ENCODE data around the gene KHSRP. TPM values are rescaled to one million over a fixed set of nuclear protein-coding genes. Genes with fewer than 3 reads are reported as not detected.

Gene KHSRP
- total RNA-seq, 2 experiments from 2014 or later, result 345 to 354 TPM

DNA sequence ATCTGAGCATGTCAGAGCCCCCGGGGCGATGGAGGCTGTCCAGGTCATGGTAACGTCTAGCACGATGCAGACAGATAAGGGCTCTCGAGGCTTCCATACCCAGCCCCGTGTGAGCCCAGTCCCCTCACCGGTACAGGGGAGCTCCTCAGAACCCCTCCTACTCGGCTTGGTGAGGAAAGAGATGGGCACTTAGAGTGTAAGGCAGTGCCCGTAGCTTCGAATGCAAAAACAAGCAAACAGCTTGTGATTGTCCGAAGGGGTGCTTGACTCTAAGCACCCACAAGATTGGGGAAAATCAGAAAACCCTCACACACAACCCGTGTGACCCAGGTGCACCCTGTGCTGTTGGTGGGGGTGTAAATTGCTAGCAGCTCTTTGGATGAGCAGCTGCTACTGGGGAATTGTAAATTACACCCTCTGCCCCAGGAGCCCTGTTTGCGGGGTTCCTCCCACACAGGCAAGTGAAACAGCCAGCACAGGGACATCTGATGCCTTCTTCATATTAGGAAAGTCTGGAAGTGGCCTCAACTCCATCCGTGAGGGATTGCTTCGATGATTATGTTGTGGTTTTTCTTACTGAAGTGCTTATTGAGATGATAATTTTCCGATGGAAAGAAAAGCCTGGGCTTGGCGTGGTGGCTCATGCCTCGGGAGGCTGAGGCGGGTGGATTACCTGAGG lies 48.0 kb downstream of the KHSRP start:
- H3K4me3 Mint-ChIP-seq, result no peak overlapping the region
- H3K27me3 Mint-ChIP-seq (ENCODE audit: low read depth), result no peaks in the 10 kb centered on the region
- no peak overlapping the region for H3K27ac Mint-ChIP-seq
- H3K4me1 Mint-ChIP-seq (ENCODE audit: low read depth), result peaks cover 20% of the 10 kb centered on the region
- no peak for ATAC-seq
- DNase-seq, result no peak
- H3K9me3 Mint-ChIP-seq (ENCODE audit: insufficient read depth), result no peaks in the 10 kb centered on the region
- H3K36me3 Mint-ChIP-seq (ENCODE audit: low read depth), result peaks cover 24% of the 10 kb centered on the region
- ChIA-PET CTCF (interaction anchor here (0.8 to 1.4 kb wide), 2 partner anchors 11 to 48 kb away, joined by 3 to 4 read pairs; partner anchors contain the start of gene KHSRP), POLR2A (interaction anchor here (0.7 to 0.9 kb wide), 2 partner anchors 104 to 415 kb away, joined by 3 to 5 read pairs; no protein-coding TSS in a partner anchor)

DNA sequence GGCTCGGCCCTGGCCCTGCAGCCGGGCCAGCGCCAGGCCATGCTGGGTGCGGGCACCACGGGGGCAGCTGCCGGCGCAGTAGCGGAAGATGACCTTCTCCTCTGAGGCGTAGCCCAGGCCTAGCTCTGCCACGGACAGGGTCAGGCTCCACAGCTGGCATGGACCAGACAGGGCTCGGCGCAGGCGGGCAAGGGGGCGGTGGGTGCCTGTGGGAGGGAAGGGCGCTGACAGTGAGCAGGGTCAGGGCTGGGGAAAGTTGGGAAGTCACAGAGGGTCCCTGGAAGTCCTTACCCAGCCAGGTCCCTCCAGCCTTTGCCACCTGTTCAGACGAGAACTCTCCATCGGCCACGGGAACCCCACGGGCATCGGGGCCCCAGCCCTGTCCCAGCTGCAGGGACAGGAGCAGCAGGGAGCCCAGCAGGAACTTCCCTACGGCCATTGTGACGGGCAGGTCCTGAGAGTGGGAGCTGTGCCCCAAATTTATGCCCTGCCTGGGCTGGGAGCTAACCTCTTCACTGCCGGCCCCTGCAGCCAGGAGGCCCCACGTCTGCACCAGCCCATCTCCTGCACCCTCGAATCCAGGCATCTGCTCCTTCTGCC lies 49.1 kb downstream of the KHSRP start, which contains the start of gene PSPN:
PSPN (minus strand) TSS at position 523 of the 600 bp plus-strand sequence; CDS start at position 439, 84 bp downstream.
- ATAC-seq (no peak), DNase-seq (no peak)
- Mint-ChIP-seq H3K4me1 (ENCODE audit: low read depth) (peaks cover 20% of the 10 kb centered on the region), H3K27me3 (ENCODE audit: low read depth) (no peaks in the 10 kb centered on the region), H3K27ac (no peak within 1 kb of the TSS), H3K36me3 (ENCODE audit: low read depth) (peaks cover 14% of the 10 kb centered on the region), H3K9me3 (ENCODE audit: insufficient read depth) (no peaks in the 10 kb centered on the region), H3K4me3 (no peak within 1 kb of the TSS)
- ChIA-PET POLR2A (interaction anchor here (1.1 to 1.3 kb wide), 2 partner anchors 12 to 49 kb away, joined by 4 read pairs; partner anchors contain the start of gene KHSRP), CTCF (no interaction called here)

DNA sequence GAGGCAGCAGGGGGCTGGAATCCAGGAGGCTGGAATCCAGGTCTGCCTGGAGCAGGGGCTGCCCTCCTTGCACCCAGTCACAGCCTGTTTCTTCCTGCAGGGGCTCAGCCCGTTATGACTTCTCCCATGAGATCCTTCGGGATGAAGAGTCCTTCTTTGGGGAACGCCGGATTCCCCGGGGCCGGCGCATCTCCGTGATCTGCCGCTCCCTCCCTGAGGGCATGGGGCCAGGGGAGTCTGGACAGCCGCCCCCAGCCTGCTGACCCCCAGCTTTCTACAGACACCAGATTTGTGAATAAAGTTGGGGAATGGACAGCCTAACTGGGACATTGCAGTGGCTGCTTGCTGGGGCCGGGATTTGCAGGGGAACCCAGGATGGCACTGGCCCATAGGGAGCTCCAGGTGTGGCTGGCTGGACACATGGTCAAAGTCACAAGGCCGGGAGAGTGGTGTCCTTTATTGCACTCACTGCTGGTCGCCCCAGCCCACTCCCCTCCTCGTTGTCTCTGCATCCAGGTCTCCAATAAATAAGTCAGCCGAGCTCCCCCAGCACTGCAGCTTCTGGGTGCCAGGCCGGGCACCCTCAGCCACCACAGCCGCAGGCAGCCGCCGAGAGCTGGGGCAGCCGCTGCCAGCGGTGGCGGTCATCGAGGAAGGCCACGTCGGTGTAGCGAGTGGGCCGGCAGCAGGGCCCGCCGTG lies 49.8 kb downstream of the KHSRP start:
- peaks cover 21% of the 10 kb centered on the region for H3K4me1 Mint-ChIP-seq (ENCODE audit: low read depth)
- DNase-seq, result no peak
- POLR2A ChIA-PET, result interaction anchor here (1.1 to 1.3 kb wide), 2 partner anchors 11 to 50 kb away, joined by 4 read pairs; partner anchors contain the start of gene KHSRP
- CTCF ChIA-PET, result no interaction called here
- no peaks in the 10 kb centered on the region for H3K27me3 Mint-ChIP-seq (ENCODE audit: low read depth)
- H3K27ac Mint-ChIP-seq, result no peak overlapping the region
- peaks cover 9% of the 10 kb centered on the region for H3K36me3 Mint-ChIP-seq (ENCODE audit: low read depth)
- peak overlapping the region; percentile 22 for H3K4me3 Mint-ChIP-seq
- no peak for ATAC-seq
- no peaks in the 10 kb centered on the region for H3K9me3 Mint-ChIP-seq (ENCODE audit: insufficient read depth)

DNA sequence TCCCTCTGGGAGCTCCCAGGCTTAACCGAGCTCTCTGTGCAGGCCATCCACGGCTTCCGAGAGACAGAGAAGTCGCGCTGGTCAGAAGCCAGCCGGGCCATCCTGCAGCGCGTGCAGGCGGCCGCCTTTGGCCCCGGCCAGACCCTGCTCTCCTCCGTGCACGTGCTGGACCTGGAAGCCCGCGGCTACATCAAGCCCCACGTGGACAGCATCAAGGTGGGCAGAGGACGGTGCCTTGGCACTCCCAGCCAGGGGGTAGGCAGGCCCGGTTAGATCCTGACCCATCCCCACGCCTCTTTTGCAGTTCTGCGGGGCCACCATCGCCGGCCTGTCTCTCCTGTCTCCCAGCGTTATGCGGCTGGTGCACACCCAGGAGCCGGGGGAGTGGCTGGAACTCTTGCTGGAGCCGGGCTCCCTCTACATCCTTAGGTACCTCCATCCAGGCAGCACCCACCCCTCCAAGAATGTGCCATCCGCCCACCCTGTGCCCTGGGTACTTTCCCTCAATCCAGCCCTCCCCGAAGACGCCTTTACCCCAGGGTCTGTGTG lies 50.4 kb downstream of the KHSRP start:
- Mint-ChIP-seq H3K27me3 (ENCODE audit: low read depth) (no peaks in the 10 kb centered on the region), H3K4me1 (ENCODE audit: low read depth) (peaks cover 28% of the 10 kb centered on the region), H3K36me3 (ENCODE audit: low read depth) (peaks cover 10% of the 10 kb centered on the region), H3K4me3 (peak overlapping the region; percentile 87), H3K9me3 (ENCODE audit: insufficient read depth) (no peaks in the 10 kb centered on the region), H3K27ac (peak overlapping the region; percentile 94)
- ChIA-PET CTCF (no interaction called here), POLR2A (interaction anchor here (1.3 kb wide), 1 partner anchor 51 kb away, joined by 4 read pairs; the partner anchor contains the start of gene KHSRP)
- ATAC-seq, result no peak
- no peak for DNase-seq

DNA sequence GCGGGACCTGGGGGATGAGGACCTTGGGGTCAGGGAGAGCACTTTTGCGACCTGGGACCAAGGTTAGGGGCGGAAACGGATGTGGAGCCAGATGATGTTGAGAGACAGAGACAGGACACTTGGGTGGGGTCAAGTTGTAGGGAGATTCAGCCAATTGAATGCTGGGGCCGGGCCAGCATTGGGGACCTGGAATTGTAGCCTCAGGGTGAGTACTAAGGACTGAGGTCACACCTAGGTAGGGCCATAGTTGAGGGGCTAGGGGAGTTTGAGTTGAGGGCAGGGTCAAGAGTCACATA lies 50.9 kb downstream of the KHSRP start:
- Mint-ChIP-seq H3K36me3 (ENCODE audit: low read depth) (peaks cover 14% of the 10 kb centered on the region), H3K4me1 (ENCODE audit: low read depth) (peaks cover 31% of the 10 kb centered on the region), H3K9me3 (ENCODE audit: insufficient read depth) (no peaks in the 10 kb centered on the region), H3K27ac (peak overlapping the region; percentile 94), H3K4me3 (peak overlapping the region; percentile 87), H3K27me3 (ENCODE audit: low read depth) (no peaks in the 10 kb centered on the region)
- ATAC-seq (no peak), DNase-seq (no peak)
- CTCF ChIA-PET, result no interaction called here
- POLR2A ChIA-PET, result interaction anchor here (2.3 kb wide), 1 partner anchor 19 kb away, joined by 9 read pairs; the partner anchor contains the start of gene GTF2F1

DNA sequence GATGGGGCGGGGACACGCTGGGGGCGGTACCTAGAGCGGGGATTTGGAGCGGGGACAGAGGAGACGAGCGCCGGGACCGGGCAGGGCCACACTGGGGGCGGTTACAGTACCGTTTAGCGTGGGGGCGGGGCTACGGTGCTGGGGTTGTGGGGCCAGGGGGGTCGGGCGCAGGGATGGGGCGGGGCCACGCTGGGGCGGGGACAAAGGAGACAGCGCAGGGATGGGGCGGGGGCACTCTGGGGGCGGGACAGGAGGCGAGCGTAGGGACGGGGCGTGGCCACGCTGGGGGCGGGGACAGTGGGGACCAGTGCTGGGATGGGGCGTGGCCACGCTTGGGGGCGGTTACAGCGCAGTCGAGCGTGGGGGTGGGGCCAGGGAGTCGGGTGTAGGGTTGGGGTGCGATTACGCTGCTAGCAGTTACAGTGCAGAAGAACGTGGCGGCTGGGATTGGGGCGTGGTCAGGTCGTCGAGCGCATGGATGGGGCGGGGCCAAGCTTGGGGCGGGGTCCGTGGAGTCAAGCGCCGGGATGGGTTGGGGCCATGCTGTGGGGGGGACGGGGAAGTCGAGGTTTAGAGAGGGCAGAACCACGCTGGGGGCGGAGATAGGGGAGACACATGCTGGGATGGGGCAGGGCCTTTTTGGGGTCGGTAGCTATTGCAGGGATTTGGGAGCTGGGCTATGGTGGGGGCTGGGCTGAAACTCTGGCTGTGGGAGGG lies 51.4 kb downstream of the KHSRP start:
- Mint-ChIP-seq H3K9me3 (ENCODE audit: insufficient read depth) (no peaks in the 10 kb centered on the region), H3K27me3 (ENCODE audit: low read depth) (no peaks in the 10 kb centered on the region), H3K4me1 (ENCODE audit: low read depth) (peaks cover 31% of the 10 kb centered on the region), H3K4me3 (peak overlapping the region; percentile 87), H3K27ac (peak overlapping the region; percentile 94), H3K36me3 (ENCODE audit: low read depth) (peaks cover 17% of the 10 kb centered on the region)
- ATAC-seq (peak; percentile 74), DNase-seq (peak; percentile 100)
- POLR2A ChIA-PET, result interaction anchor here (0.7 to 2.3 kb wide), 6 partner anchors 10 to 397 kb away, joined by 3 to 10 read pairs (median 4); partner anchors contain the start of genes DENND1C and GTF2F1
- CTCF ChIA-PET, result interaction anchor here (0.9 to 1.7 kb wide), 4 partner anchors 10 to 52 kb away, joined by 4 to 8 read pairs (median 4); partner anchors contain the start of genes CLPP, GTF2F1 and KHSRP

DNA sequence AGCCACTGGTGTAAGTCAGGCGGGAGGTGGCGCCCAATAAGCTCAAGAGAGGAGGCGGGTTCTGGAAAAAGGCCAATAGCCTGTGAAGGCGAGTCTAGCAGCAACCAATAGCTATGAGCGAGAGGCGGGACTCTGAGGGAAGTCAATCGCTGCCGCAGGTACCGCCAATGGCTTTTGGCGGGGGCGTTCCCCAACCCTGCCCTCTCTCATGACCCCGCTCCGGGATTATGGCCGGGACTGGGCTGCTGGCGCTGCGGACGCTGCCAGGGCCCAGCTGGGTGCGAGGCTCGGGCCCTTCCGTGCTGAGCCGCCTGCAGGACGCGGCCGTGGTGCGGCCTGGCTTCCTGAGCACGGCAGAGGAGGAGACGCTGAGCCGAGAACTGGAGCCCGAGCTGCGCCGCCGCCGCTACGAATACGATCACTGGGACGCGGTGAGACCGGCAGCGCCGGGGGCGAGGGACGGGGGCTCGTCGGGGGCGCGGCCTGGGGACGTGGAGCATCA lies 52.0 kb downstream of the KHSRP start, which contains the start of gene ALKBH7:
ALKBH7 (plus strand) TSS at position 201 of the 502 bp plus-strand sequence; CDS start at position 228, 27 bp downstream.
- H3K27me3 Mint-ChIP-seq (ENCODE audit: low read depth), result no peaks in the 10 kb centered on the region
- POLR2A ChIA-PET, result interaction anchor here (0.6 to 2.3 kb wide), 8 partner anchors 9 to 396 kb away, joined by 3 to 10 read pairs (median 4); partner anchors contain the start of genes CLPP, DENND1C and GTF2F1
- H3K27ac Mint-ChIP-seq, result peak within 1 kb of the TSS; percentile 94
- H3K4me1 Mint-ChIP-seq (ENCODE audit: low read depth), result peaks cover 31% of the 10 kb centered on the region
- DNase-seq, result peak; percentile 99
- peak within 1 kb of the TSS; percentile 87 for H3K4me3 Mint-ChIP-seq
- CTCF ChIA-PET, result interaction anchor here (0.9 to 1.7 kb wide), 8 partner anchors 9 to 247 kb away, joined by 3 to 8 read pairs (median 4); partner anchors contain the start of genes CLPP, GTF2F1 and KHSRP
- peaks cover 21% of the 10 kb centered on the region for H3K36me3 Mint-ChIP-seq (ENCODE audit: low read depth)
- peak; percentile 88 for ATAC-seq
- H3K9me3 Mint-ChIP-seq (ENCODE audit: insufficient read depth), result no peaks in the 10 kb centered on the region

DNA sequence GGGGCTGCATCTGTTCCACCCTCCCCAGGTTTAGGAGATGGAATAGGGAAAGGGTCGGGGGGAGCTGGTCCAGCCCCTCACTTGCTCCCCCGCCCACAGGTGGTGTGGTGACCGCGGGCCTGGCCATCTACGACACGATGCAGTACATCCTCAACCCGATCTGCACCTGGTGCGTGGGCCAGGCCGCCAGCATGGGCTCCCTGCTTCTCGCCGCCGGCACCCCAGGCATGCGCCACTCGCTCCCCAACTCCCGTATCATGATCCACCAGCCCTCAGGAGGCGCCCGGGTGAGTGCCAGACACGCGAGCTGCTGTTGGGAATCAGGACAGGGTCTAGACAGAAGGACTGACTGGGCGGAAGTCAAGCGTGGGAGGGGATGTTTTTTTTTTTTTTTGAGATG lies 60.3 kb downstream of the KHSRP start:
- CTCF ChIA-PET, result interaction anchor here (1.5 kb wide), 1 partner anchor 8 kb away, joined by 8 read pairs; the partner anchor contains the start of gene ALKBH7
- no peak overlapping the region for H3K4me3 Mint-ChIP-seq

More for the DNA sequence above, 60.3 kb downstream of the KHSRP start:
- peaks cover 55% of the 10 kb centered on the region for H3K36me3 Mint-ChIP-seq (ENCODE audit: low read depth)
- DNase-seq, result no peak
- peaks cover 25% of the 10 kb centered on the region for H3K4me1 Mint-ChIP-seq (ENCODE audit: low read depth)
- no peaks in the 10 kb centered on the region for H3K27me3 Mint-ChIP-seq (ENCODE audit: low read depth)
- ATAC-seq, result no peak
- H3K27ac Mint-ChIP-seq, result no peak overlapping the region
- no peaks in the 10 kb centered on the region for H3K9me3 Mint-ChIP-seq (ENCODE audit: insufficient read depth)
- POLR2A ChIA-PET, result no interaction called here

Measured in activated CD8-positive, alpha-beta T cell treated with anti-CD3 and anti-CD28 coated beads, Interleukin-2, amount 10 ng/mL, durations not matched to agents 7 days and 5 days (primary cell).